GM19463 (cell line): ENCODE measurements around the gene PRPF18.
"Not testable (repeated sequence)": the region's sequence is repeated elsewhere in the genome, so short reads cannot be mapped to it uniquely, and the experiment has no call there.

Experiments used
- ATAC-seq: cut with Tn5 transposase; IDR thresholded peaks from one replicate; pipeline ENCODE4 v1.9.1; 2021; ENCODE audit warnings: mild to moderate bottlenecking, moderate library complexity; ENCODE audit not compliant: unreplicated experiment

The PRPF18 gene

DNA sequence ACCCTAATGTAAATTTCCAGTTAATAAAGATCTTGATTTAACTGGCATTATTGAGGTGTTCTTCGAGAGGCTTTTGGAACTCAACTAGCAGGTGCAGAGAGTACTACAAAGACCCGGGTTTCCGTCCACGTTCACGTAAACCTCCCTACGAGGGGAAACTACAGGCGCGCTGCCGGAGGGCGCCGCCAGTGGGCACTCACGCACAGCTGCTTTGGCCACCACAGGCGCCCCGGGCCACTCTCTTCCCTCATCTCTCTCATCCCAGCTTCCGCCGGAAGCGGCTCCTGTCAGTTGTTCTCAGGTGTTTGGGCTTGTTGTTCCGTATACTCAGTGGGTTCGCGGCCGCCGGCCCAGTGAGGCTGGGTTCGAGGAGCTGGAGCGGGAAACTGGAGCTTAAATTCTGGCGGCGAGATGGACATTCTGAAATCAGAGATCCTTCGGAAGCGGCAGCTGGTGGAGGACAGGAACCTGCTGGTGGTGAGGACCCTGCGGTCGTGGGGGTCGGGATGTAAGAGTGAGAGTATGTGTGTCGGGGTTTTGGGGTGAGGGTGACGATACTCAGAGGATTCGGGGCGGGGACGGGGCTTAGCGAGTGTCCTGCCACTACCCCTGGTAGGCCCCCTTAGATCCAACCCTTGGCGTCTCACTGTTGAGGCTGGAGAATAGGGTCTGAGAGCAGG is at the start of gene PRPF18:
TSS of gene PRPF18 (plus strand) at position 290 of the 680 bp plus-strand sequence. CDS start at position 412, 122 bp downstream.
- ATAC-seq, result peak; percentile 100

DNA sequence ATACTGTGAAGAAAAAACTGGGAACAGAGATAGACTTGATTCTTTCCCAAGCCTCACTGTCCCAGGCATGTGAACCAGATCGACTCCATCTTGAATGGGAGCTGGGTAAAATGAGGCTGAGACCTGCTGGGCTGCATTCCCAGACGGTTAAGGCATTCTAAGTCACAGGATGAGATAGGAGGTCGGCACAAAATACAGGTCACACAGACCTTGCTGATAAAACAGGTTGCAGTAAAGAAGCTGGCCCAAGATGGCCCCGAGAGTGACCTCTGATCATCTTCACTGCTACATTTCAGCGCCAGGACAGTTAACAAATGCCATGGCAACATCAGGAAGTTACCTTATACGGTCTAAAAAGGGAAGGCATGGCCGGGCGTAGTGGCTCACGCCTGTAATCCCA is 48.8 kb upstream of the PRPF18 start:
- ATAC-seq, result not testable (repeated sequence)

DNA sequence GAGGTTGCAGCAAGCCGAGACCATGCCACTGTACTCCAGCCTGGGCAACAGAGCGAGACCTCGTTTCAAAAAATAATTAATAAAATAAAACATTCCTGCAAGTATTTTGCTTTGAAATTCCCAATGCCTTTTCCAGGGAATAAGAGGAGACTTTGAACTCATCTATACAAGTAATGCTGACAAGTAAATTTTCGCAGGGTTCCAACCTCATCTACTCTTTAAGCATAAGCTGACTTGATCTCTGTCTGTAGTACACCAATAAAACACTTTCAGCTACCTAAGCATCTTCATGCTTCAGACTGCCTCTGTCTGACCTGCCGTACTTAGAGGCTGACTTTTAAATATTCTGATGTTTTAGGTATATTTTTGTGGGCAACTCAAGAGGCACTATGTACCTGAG is 44.2 kb upstream of the PRPF18 start:
- no peak for ATAC-seq

DNA sequence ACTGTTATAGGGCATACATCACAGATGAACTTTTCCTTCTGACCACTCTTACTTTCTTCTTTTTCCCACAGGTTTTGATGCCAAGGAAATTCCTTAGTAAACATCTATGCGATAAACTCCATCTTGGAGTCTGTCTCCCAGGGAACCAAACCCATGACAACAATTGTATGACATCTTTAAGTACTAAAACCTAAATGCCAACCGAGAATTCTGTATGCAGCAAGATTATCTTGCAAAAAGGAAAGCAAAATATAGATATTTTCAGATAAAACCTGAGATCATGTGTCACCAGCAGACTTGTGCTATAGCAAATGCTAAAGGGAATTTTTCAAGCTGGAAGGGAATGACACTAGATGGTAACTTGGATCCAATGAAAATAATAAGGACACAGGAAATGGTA is 36.0 kb upstream of the PRPF18 start:
- ATAC-seq, result no peak

- no peak for ATAC-seq
Measured at GRCh38 chr10:13555884-13556510, 30.8 kb upstream of the PRPF18 start.

GRCh38 chr10:13559124-13559700 is 27.6 kb upstream of the PRPF18 start:
- ATAC-seq, result no peak

DNA sequence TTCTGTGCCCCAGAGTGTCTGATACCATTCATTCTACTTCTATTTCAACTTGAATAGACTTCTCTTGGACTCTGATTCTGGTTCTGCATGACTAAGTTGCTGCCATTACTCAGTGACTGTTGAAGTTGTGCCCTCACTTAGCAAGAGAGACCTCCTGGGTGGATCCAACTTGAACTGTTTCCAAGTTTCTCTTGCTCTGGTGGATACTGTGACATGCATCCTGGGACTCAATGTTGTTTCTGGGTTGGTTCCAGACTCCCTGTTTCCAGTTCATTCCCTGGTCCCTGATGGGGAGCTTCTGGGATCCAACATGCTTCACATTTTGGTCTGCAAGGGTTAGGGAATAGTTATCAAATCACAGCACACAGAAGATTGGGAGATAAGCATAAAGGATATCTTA is 26.2 kb upstream of the PRPF18 start:
- no peak for ATAC-seq

DNA sequence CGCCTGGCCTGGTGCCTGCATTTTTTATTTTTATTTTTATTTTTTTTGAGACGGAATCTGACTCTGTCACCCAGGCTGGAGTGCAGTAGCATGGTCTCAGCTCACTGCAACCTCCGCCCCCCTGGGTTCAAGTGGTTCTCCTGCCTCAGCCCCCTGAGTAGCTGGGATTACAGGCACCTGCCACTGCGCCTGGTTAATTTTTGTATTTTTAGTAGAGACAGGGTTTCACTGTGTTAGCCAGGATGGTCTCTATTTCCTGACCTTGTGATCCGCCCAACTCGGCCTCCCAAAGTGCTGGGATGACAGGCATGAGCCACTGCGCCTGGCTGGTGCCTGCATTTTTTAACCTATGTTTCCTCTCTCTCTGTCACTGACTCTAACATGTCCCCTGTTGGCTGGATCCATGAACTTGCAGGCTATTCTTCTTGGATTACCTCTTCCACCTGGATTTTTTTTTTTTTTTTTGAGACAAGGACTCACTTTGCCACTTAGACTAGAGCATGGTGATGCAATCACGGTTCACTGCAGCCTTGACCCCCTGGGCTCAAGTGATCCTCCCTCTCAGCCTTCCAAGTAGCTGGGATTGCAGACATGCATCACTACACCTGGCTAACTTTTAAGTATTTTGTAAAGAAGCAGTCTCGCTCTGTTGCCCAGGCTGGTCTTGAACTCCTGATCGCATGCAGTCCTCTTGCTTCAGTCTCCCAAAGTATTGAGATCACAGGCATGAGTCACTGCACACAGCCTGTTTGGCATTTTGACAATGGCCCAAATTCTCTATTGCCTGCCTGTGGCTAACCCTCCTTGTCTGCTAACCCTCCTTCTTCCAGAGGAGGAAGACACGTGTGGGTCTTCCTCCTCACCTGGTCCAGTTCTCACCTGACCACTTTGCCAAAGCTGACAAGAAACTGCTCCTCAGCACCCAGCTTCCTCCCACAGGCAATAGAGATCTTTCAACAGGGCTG is 23.0 kb upstream of the PRPF18 start:
- ATAC-seq, result no peak

DNA sequence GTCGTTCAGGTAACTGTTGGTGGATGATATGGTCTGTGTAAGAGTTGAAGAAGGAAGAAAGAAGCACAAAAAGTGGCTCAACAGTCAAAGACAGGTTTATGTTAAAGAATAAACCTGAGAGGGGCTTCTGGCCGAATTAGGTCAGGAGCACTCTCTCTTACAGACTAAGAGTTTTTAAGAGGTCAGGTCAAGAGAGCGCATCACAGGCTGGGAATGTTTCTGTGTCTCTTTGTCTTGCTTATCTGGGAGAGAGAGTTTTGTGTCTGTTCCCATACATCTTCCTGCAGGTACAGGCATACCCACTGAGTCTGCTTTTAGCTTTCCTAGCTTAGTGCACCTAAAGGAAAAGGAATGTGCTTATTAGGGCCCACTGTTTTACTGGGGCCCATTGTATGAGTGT is 22.2 kb upstream of the PRPF18 start:
- ATAC-seq, result no peak

GRCh38 chr10:13567030-13567429 is 19.7 kb upstream of the PRPF18 start:
- ATAC-seq, result no peak

GRCh38 chr10:13571541-13571940 is 15.2 kb upstream of the PRPF18 start:
- no peak for ATAC-seq

- no peak for ATAC-seq
Measured at GRCh38 chr10:13573960-13574359, 12.8 kb upstream of the PRPF18 start.

GRCh38 chr10:13585195-13585751 is 1.5 kb upstream of the PRPF18 start:
- ATAC-seq, result no peak

- no peak for ATAC-seq
Measured at GRCh38 chr10:13585943-13586342, 822 bp upstream of the PRPF18 start.

DNA sequence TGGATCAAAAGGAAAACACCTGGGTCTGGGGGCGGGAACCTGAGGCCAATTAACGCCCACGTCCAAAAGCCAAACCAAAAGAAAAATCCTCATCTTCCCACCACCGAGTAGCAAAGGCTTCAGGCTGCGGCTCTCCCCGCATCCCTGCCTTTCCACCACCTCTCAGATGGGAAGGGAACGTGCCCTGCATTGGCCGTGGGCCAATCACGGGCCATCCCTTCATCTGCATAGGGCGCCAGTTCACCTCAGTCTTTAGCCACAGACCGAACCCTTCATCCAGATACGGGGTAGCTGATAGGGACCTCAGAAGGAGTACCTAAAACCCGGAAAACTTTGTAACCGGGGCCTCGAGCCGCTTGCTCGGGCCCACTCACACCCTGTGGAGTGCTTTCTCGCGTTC is 626 bp downstream of the PRPF18 start:
- no peak for ATAC-seq

- ATAC-seq, result no peak
Measured at GRCh38 chr10:13589316-13589715, 2.6 kb downstream of the PRPF18 start.

DNA sequence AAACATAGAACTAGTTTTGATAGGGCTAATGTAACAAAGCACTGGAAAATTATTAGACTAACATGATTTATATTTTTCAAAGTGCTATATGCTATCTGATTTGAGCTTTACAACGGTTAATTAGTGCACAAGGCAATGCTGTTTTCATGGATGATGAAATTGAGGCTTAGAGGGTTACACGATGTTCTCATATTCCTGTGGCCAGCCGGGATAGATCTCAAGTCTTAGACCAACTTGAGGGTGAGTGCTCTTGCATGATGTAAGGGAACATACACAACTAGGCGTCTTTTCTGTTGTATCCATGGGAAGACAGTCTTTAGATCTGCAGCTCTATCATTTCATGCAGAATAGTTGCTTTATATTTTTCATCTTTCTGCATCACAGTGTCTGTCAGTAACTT is 4.1 kb downstream of the PRPF18 start:
- no peak for ATAC-seq

GRCh38 chr10:13592306-13592705 is 5.5 kb downstream of the PRPF18 start:
- ATAC-seq, result no peak

DNA sequence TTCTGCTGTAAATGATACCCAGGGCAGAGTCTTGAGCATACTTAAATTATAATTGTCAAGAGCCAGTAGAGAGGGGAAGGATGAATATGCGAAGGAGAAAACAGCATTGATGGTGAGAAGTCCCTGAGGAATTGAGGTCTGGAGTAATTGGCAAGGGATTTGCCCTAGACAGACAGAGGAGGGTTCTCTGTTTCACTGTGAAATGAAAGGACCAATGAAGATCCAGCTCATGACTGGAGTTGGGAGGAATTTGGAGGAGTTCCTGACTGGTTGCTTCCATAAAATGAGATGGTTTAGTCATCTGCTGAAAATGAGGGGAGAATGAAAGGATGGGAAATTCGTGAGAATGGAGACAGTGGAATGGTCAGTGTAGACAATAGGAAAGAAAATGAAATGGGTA is 6.8 kb downstream of the PRPF18 start:
- ATAC-seq, result no peak

GRCh38 chr10:13594641-13595040 is 7.9 kb downstream of the PRPF18 start:
- no peak for ATAC-seq

DNA sequence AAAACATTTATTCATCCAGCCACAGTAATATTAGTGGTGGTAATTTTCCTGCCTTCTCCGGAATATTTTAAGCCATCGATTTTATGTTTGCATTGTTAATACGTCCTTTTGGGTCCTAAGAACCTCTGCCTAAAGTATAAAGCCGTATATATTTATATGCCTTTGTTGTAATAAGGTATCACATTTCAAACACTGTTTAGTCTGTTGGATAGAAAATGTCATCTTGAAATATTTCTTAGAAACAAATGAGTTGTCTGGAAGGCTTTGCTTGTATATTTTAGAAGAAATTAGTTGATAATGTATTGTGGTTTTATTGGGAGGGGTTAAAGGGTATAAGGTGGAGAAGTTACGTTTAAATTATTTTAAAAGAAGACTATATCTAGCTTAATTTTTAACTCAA is 11.1 kb downstream of the PRPF18 start:
- ATAC-seq, result no peak
